HTERT RPE-1 (cell line): ENCODE measurements around the gene CSTPP1.
"Not testable (repeated sequence)": the region's sequence is repeated elsewhere in the genome, so short reads cannot be mapped to it uniquely, and the experiment has no call there.

Experiments used
- in situ Hi-C: fragments of 300-500 bp; cut with MboI; formaldehyde crosslinking; loops from 4 replicates; pipeline ENCODE4 v1.14.3; 2020; ENCODE audit warnings: low sequenced_read_pairs

The CSTPP1 gene

GRCh38 chr11:46951864-46952263, 15.3 kb downstream of the CSTPP1 start:
- in situ Hi-C loops: no loop called here

GRCh38 chr11:46952553-46952952, 16.0 kb downstream of the CSTPP1 start:
- in situ Hi-C loops: no loop called here

GRCh38 chr11:46953093-46953492, 16.5 kb downstream of the CSTPP1 start:
- in situ Hi-C loops: no loop called here

GRCh38 chr11:46958777-46959176, 22.2 kb downstream of the CSTPP1 start:
- in situ Hi-C loops: no loop called here

- in situ Hi-C loops: no loop called here
Observed at GRCh38 chr11:46961041-46961440, 24.5 kb downstream of the CSTPP1 start.

- in situ Hi-C loops: not testable (repeated sequence)
Observed at GRCh38 chr11:46961886-46962285, 25.3 kb downstream of the CSTPP1 start.

- in situ Hi-C loops: no loop called here
Observed at GRCh38 chr11:46963844-46964243, 27.3 kb downstream of the CSTPP1 start.

GRCh38 chr11:46966773-46967172, 30.2 kb downstream of the CSTPP1 start:
- in situ Hi-C loops: no loop called here

GRCh38 chr11:46967962-46968361, 31.4 kb downstream of the CSTPP1 start:
- in situ Hi-C loops: no loop called here

- in situ Hi-C loops: no loop called here
Observed at GRCh38 chr11:46969379-46969778, 32.8 kb downstream of the CSTPP1 start.

- in situ Hi-C loops: no loop called here
Observed at GRCh38 chr11:46970913-46971625, 34.5 kb downstream of the CSTPP1 start.

GRCh38 chr11:46972343-46972742, 35.8 kb downstream of the CSTPP1 start:
- in situ Hi-C loops: no loop called here

- in situ Hi-C loops: no loop called here
Observed at GRCh38 chr11:46972821-46973220, 36.3 kb downstream of the CSTPP1 start.

- in situ Hi-C loops: no loop called here
Observed at GRCh38 chr11:46976182-46976854, 39.8 kb downstream of the CSTPP1 start.

- in situ Hi-C loops: no loop called here
Observed at GRCh38 chr11:46977038-46977813, 40.7 kb downstream of the CSTPP1 start.

GRCh38 chr11:46978005-46978491, 41.5 kb downstream of the CSTPP1 start:
- in situ Hi-C loops: no loop called here

- in situ Hi-C loops: no loop called here
Observed at GRCh38 chr11:46979358-46979757, 42.8 kb downstream of the CSTPP1 start.

- in situ Hi-C loops: no loop called here
Observed at GRCh38 chr11:46981436-46981835, 44.9 kb downstream of the CSTPP1 start.

- in situ Hi-C loops: no loop called here
Observed at GRCh38 chr11:46982797-46983452, 46.4 kb downstream of the CSTPP1 start.

- in situ Hi-C loops: no loop called here
Observed at GRCh38 chr11:46983598-46983997, 47.0 kb downstream of the CSTPP1 start.

GRCh38 chr11:46984548-46984947, 48.0 kb downstream of the CSTPP1 start:
- in situ Hi-C loops: no loop called here
